Measurements from ENCODE around the gene LYL1. TPM values are rescaled to one million over a fixed set of nuclear protein-coding genes. Genes with fewer than 3 reads are reported as not detected.

LYL1 gene
- total and polyA plus RNA-seq, 5 donors from 2014 or later, result 6.5 to 14.2 (median 8.0) TPM

DNA sequence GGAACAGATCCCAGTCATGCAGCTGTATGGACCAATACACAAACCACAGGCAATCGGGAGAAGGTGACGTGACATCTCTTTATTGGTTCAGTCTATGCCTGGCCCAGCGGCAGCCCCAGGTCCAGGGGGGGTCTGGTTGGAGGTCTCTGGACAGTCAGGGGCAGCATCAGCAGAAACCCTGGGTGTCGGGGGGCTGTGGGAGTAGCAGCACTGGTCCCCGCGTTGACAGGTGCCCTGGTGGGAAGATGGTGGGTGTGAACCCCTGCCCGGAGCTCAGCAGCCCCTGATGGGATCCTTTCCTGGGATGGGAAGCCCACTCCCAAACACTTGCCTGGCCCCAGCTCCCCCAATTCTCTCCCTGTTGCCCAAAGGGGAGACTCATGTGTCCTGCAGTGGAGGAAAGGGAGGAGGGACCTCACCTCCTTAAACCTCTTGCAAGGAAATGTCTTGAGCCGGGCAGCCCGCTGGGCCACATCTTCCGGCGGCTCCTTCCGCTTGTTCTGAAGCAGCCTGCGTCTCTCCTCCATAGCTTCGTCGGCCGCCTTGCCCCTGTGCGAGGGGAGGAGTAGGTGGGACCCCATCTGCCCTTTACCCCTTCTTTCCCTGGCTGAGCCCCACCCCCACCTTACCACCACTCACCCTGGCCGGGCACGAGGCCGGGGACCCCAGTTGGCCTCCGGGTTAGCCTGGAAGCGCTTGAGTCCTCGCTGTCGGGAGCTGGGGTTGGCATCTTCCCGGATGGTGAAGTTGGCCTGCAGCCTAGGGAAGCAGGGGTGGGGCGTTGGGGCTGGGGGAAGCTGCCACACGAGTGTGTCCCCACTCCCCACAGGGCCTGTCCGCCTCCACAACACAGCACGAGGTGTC is 2.4 kb upstream of the LYL1 start:
- Mint-ChIP-seq H3K27ac (peak overlapping the region; percentile 83 to 97 (median 88)), H3K9me3 (no peaks in the 10 kb centered on the region), H3K4me3 (peak overlapping the region; percentile 90 to 97 (median 92)), H3K27me3 (no peaks in the 10 kb centered on the region), H3K36me3 (peaks cover 4% of the 10 kb centered on the region), H3K4me1 (peaks cover 0 to 43% (median 16%) of the 10 kb centered on the region in 4 donors)
- ATAC-seq (ENCODE audit: low read depth in 2 of 2) (peak; percentile 19 to 38), DNase-seq (peak in 2 of 3 donors; percentile 28 to 76)
- peaks cover 4% of the 10 kb centered on the region for H3K36me3 ChIP-seq (ENCODE audit: control insufficient read depth, insufficient read depth, low read length)
- no peaks in the 10 kb centered on the region for H3K27me3 ChIP-seq (ENCODE audit: control insufficient read depth, insufficient read depth, low read length)
- H3K4me3 ChIP-seq (ENCODE audit: low read depth, low read length), result peak overlapping the region; percentile 82
- H3K4me1 ChIP-seq (ENCODE audit: control insufficient read depth, insufficient read depth, low read length, poor library complexity, severe bottlenecking), result peaks cover 58% of the 10 kb centered on the region
- H3K9me3 ChIP-seq (ENCODE audit: control insufficient read depth in 2 of 2, low read length in 2 of 2), result no peaks in the 10 kb centered on the region
- H3K27ac ChIP-seq (ENCODE audit: insufficient read depth, low read length, poor library complexity, severe bottlenecking), result peak overlapping the region; percentile 72

- Histone ChIP-seq H3K4me3 (ENCODE audit: low read depth, low read length) (peak overlapping the region; percentile 82), H3K9me3 (ENCODE audit: control insufficient read depth in 2 of 2, low read length in 2 of 2) (no peaks in the 10 kb centered on the region), H3K4me1 (ENCODE audit: control insufficient read depth, insufficient read depth, low read length, poor library complexity, severe bottlenecking) (peaks cover 65% of the 10 kb centered on the region), H3K36me3 (ENCODE audit: control insufficient read depth, insufficient read depth, low read length) (no peaks in the 10 kb centered on the region), H3K27me3 (ENCODE audit: control insufficient read depth, insufficient read depth, low read length) (no peaks in the 10 kb centered on the region), H3K27ac (ENCODE audit: insufficient read depth, low read length, poor library complexity, severe bottlenecking) (peak overlapping the region; percentile 72)
- H3K27me3 Mint-ChIP-seq, result no peaks in the 10 kb centered on the region
- H3K36me3 Mint-ChIP-seq, result peaks cover 6% of the 10 kb centered on the region
- H3K4me3 Mint-ChIP-seq, result peak overlapping the region; percentile 90 to 97 (median 92)
- peaks cover 0 to 49% (median 21%) of the 10 kb centered on the region in 4 donors for H3K4me1 Mint-ChIP-seq
- DNase-seq, result peak; percentile 55 to 69 (median 57)
- peak; percentile 40 to 50 for ATAC-seq (ENCODE audit: low read depth in 2 of 2)
- peak overlapping the region; percentile 83 to 97 (median 88) for H3K27ac Mint-ChIP-seq
- H3K9me3 Mint-ChIP-seq, result no peaks in the 10 kb centered on the region
Observed at GRCh38 chr19:13104360-13104847, 1.7 kb upstream of the LYL1 start.

GRCh38 chr19:13103581-13104359 is 1.1 kb upstream of the LYL1 start:
- no peaks in the 10 kb centered on the region for H3K27me3 Mint-ChIP-seq
- Histone ChIP-seq H3K9me3 (ENCODE audit: control insufficient read depth in 2 of 2, low read length in 2 of 2) (no peaks in the 10 kb centered on the region), H3K36me3 (ENCODE audit: control insufficient read depth, insufficient read depth, low read length) (no peaks in the 10 kb centered on the region), H3K4me3 (ENCODE audit: low read depth, low read length) (peak overlapping the region; percentile 59), H3K27ac (ENCODE audit: insufficient read depth, low read length, poor library complexity, severe bottlenecking) (peak overlapping the region; percentile 72), H3K27me3 (ENCODE audit: control insufficient read depth, insufficient read depth, low read length) (no peaks in the 10 kb centered on the region), H3K4me1 (ENCODE audit: control insufficient read depth, insufficient read depth, low read length, poor library complexity, severe bottlenecking) (peaks cover 72% of the 10 kb centered on the region)
- H3K27ac Mint-ChIP-seq, result peak overlapping the region; percentile 71 to 92 (median 88)
- DNase-seq, result no peak
- H3K36me3 Mint-ChIP-seq, result peaks cover 6% of the 10 kb centered on the region
- H3K4me3 Mint-ChIP-seq, result peak overlapping the region; percentile 90 to 97 (median 92)
- no peak for ATAC-seq (ENCODE audit: low read depth in 2 of 2)
- peaks cover 0 to 53% (median 21%) of the 10 kb centered on the region in 4 donors for H3K4me1 Mint-ChIP-seq
- no peaks in the 10 kb centered on the region for H3K9me3 Mint-ChIP-seq

DNA sequence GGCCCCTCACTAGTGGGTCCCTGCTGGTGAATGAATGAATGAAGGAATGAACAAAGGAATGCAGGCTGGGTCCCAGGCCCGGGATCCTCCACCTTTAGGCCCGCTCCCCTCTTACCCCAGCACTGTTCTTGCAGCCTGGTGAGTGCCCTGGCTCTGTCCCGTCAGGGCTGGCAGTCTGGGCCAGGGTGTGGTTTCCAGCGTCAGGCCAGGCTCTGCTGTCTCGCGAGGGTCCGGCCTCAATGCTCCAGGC is 317 bp downstream of the LYL1 start:
- peaks cover 0 to 1% (median 0%) of the 10 kb centered on the region in 7 donors for H3K9me3 Mint-ChIP-seq
- no peaks in the 10 kb centered on the region for H3K9me3 ChIP-seq (ENCODE audit: control insufficient read depth in 2 of 2, low read length in 2 of 2)
- DNase-seq, result no peak
- no peaks in the 10 kb centered on the region for H3K36me3 ChIP-seq (ENCODE audit: control insufficient read depth, insufficient read depth, low read length)
- peaks cover 7% of the 10 kb centered on the region for H3K27me3 Mint-ChIP-seq
- peaks cover under 1 to 59% (median 25%) of the 10 kb centered on the region in 4 donors for H3K4me1 Mint-ChIP-seq
- peaks cover 86% of the 10 kb centered on the region for H3K4me1 ChIP-seq (ENCODE audit: control insufficient read depth, insufficient read depth, low read length, poor library complexity, severe bottlenecking)
- H3K27me3 ChIP-seq (ENCODE audit: control insufficient read depth, insufficient read depth, low read length), result no peaks in the 10 kb centered on the region
- H3K27ac Mint-ChIP-seq, result peak overlapping the region; percentile 83 to 95 (median 88)
- H3K4me3 ChIP-seq (ENCODE audit: low read depth, low read length), result peak overlapping the region; percentile 67
- peak overlapping the region; percentile 72 for H3K27ac ChIP-seq (ENCODE audit: insufficient read depth, low read length, poor library complexity, severe bottlenecking)
- peak overlapping the region; percentile 86 to 90 (median 88) for H3K4me3 Mint-ChIP-seq
- H3K36me3 Mint-ChIP-seq, result peaks cover 6% of the 10 kb centered on the region
- no peak for ATAC-seq (ENCODE audit: low read depth in 2 of 2)

DNA sequence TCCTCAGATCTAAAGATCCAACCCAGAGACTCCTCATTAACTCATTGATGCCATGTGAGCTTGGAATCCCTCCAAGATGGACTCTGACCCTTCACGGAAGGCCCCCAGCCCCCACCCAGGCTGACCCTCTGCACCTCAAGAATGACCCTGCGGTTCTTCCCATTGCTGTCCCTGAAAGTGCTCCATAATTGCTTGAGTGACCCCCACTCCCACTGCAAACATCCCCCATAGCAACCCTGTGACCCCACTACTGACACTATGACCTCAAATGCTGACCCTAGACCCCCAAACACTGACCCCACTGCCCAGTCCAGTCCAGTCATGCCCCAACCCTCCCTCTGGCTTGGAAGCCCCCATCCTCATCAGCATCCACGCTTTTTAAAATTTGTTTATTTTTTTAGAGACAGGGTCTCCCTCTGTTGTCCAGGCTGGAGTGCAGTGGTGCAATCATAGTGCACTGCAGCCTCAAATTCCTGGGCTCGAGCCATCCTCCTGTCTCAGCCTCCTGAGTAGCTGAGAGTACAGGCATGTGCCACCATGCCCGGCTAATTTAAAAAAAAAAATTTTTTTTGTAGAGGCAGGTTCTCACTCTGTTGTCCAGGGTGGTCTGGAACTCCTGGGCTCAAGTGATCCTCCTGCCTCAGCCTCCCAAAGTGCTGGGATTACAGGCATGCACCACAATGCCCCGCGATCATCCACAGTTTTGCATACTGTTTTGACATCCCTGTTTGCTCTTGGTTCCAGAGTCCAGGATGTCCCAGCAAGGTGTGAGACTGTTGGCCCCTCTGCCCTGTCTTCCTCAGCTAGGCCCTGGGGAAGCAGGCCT is 855 bp downstream of the LYL1 start:
- peaks cover 5 to 63% (median 28%) of the 10 kb centered on the region in 4 donors for H3K4me1 Mint-ChIP-seq

GRCh38 chr19:13100841-13101589 is 1.6 kb downstream of the LYL1 start:
- peak overlapping the region; percentile 87 for H3K27ac ChIP-seq (ENCODE audit: insufficient read depth, low read length, poor library complexity, severe bottlenecking)
- peaks cover 5 to 67% (median 32%) of the 10 kb centered on the region in 4 donors for H3K4me1 Mint-ChIP-seq
- H3K9me3 ChIP-seq (ENCODE audit: control insufficient read depth in 2 of 2, low read length in 2 of 2), result no peaks in the 10 kb centered on the region
- H3K27me3 ChIP-seq (ENCODE audit: control insufficient read depth, insufficient read depth, low read length), result no peaks in the 10 kb centered on the region
- no peaks in the 10 kb centered on the region for H3K36me3 ChIP-seq (ENCODE audit: control insufficient read depth, insufficient read depth, low read length)
- H3K4me3 Mint-ChIP-seq, result peak overlapping the region; percentile 86 to 91 (median 90)
- H3K27ac Mint-ChIP-seq, result peak overlapping the region; percentile 83 to 98 (median 95)
- H3K27me3 Mint-ChIP-seq, result peaks cover 16% of the 10 kb centered on the region
- DNase-seq, result no peak
- peaks cover 98% of the 10 kb centered on the region for H3K4me1 ChIP-seq (ENCODE audit: control insufficient read depth, insufficient read depth, low read length, poor library complexity, severe bottlenecking)
- H3K36me3 Mint-ChIP-seq, result peaks cover 6% of the 10 kb centered on the region
- H3K4me3 ChIP-seq (ENCODE audit: low read depth, low read length), result peak overlapping the region; percentile 67
- H3K9me3 Mint-ChIP-seq, result peaks cover 0 to 1% (median 0%) of the 10 kb centered on the region in 7 donors
- ATAC-seq (ENCODE audit: low read depth in 2 of 2), result no peak

More for the DNA sequence above, 855 bp downstream of the LYL1 start:
- peaks cover 91% of the 10 kb centered on the region for H3K4me1 ChIP-seq (ENCODE audit: control insufficient read depth, insufficient read depth, low read length, poor library complexity, severe bottlenecking)
- ATAC-seq (ENCODE audit: low read depth in 2 of 2) (no peak), DNase-seq (no peak)
- H3K9me3 Mint-ChIP-seq, result peaks cover 0 to 1% (median 0%) of the 10 kb centered on the region in 7 donors
- H3K4me3 ChIP-seq (ENCODE audit: low read depth, low read length), result peak overlapping the region; percentile 67
- no peaks in the 10 kb centered on the region for H3K36me3 ChIP-seq (ENCODE audit: control insufficient read depth, insufficient read depth, low read length)
- peaks cover 12% of the 10 kb centered on the region for H3K27me3 Mint-ChIP-seq
- H3K27me3 ChIP-seq (ENCODE audit: control insufficient read depth, insufficient read depth, low read length), result no peaks in the 10 kb centered on the region
- H3K9me3 ChIP-seq (ENCODE audit: control insufficient read depth in 2 of 2, low read length in 2 of 2), result no peaks in the 10 kb centered on the region
- peak overlapping the region; percentile 86 to 90 (median 88) for H3K4me3 Mint-ChIP-seq
- H3K27ac ChIP-seq (ENCODE audit: insufficient read depth, low read length, poor library complexity, severe bottlenecking), result peak overlapping the region; percentile 87
- peak overlapping the region; percentile 83 to 95 (median 88) for H3K27ac Mint-ChIP-seq
- H3K36me3 Mint-ChIP-seq, result peaks cover 6% of the 10 kb centered on the region
